OCI-LY7 (cell line): Measurements from ENCODE around the gene PHF12.

ENCODE experiments used
- EZH2phosphoT487 ChIP-seq: fragments of 200-600 bp; sonication (generic); IDR thresholded peaks from 2 replicates; pipeline ENCODE4 v1.6.1; 2018; ENCODE audit warnings: low read depth, borderline replicate concordance, mild to moderate bottlenecking, mixed run types, antibody characterized with exemption, low read length, moderate library complexity, mixed read lengths
- TF ChIP-seq, protein P1 (sequence below): fragments of 200-600 bp; sonication (generic); conservative IDR thresholded peaks from 2 replicates; pipeline ENCODE4 v1.5.1; 2014; ENCODE audit warnings: mild to moderate bottlenecking, antibody characterized with exemption, low read length, moderate library complexity, mixed read lengths

DNA sequence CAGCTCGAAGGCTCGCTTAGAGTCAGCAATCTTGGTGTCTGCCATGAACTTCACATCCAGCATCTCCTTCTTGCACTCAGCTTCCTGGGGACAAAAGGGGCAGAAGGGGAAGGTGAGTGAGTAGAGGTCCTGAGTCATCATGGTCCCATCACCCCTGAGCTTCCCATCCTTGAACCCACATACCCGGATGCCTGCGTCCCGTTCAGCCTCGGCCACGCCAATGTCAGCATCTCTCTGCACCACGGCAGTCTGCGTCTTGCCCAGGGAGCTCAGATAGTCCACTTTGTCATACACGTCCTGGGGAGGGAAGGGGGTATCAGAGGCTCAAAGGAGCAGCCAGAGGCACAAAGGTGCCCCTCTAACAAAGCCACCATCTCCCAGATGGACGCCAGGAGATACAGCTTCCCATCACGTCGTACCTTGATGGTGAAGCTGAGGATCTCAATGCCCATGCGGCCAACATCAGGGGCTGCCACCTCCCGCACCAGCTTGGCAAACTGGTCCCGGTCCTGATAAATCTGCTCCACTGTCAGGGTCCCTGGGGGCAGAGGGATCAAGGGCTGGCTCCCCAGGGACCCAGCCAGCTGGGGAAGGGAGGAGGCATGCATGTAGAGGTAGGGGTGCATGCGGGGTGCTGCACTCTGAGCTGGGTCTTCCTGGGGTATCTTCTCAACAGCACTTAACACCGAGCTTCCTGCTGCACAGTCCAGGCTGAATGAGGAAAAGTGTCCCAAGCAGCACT, 69.0 kb downstream of the PHF12 start:
- TF ChIP-seq, protein P1, sequence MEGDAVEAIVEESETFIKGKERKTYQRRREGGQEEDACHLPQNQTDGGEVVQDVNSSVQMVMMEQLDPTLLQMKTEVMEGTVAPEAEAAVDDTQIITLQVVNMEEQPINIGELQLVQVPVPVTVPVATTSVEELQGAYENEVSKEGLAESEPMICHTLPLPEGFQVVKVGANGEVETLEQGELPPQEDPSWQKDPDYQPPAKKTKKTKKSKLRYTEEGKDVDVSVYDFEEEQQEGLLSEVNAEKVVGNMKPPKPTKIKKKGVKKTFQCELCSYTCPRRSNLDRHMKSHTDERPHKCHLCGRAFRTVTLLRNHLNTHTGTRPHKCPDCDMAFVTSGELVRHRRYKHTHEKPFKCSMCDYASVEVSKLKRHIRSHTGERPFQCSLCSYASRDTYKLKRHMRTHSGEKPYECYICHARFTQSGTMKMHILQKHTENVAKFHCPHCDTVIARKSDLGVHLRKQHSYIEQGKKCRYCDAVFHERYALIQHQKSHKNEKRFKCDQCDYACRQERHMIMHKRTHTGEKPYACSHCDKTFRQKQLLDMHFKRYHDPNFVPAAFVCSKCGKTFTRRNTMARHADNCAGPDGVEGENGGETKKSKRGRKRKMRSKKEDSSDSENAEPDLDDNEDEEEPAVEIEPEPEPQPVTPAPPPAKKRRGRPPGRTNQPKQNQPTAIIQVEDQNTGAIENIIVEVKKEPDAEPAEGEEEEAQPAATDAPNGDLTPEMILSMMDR: no peak
- TF ChIP-seq EZH2phosphoT487: no peak
